Neuronal stem cell (in vitro differentiated cells): ENCODE data around the gene TOP1.

Experiments used
- DNase-seq: peaks from one replicate; pipeline ENCODE4 v3.0.0-alpha.2; 2013; ENCODE audit warnings: low spot score
- H2AFZ ChIP-seq: one replicate; pipeline ENCODE4 v1.6.1; 2013; ENCODE audit warnings: mild to moderate bottlenecking, low read length, inconsistent platforms
- H2AK5ac ChIP-seq: 2 replicates; pipeline ENCODE4 v1.6.1; 2013; ENCODE audit warnings: low read depth, mild to moderate bottlenecking, inconsistent platforms, low read length, moderate library complexity, mixed read lengths
- H2BK120ac ChIP-seq: 2 replicates; pipeline ENCODE4 v1.6.1; 2013; ENCODE audit warnings: low read depth, mild to moderate bottlenecking, inconsistent platforms, low read length, moderate library complexity, mixed read lengths
- H2BK12ac ChIP-seq: one replicate; pipeline ENCODE4 v1.6.1; 2013; ENCODE audit warnings: low read length, inconsistent platforms
- H2BK15ac ChIP-seq: 2 replicates; pipeline ENCODE4 v1.6.1; 2013; ENCODE audit warnings: mild to moderate bottlenecking, low read length, inconsistent platforms, mixed read lengths
- H2BK5ac ChIP-seq: one replicate; pipeline ENCODE4 v1.6.1; 2013; ENCODE audit warnings: inconsistent platforms, mild to moderate bottlenecking, low read length, moderate library complexity
- H3K14ac ChIP-seq: one replicate; pipeline ENCODE4 v1.6.1; 2013; ENCODE audit warnings: low read length, inconsistent platforms
- H3K18ac ChIP-seq: 2 replicates; pipeline ENCODE4 v1.6.1; 2013; ENCODE audit warnings: low read length, inconsistent platforms
- H3K23ac ChIP-seq: 2 replicates; pipeline ENCODE4 v1.6.1; 2013; ENCODE audit warnings: low read depth, mild to moderate bottlenecking, mixed read lengths, low read length, inconsistent platforms; ENCODE audit not compliant: poor library complexity
- H3K27ac ChIP-seq: replicated peaks from 3 replicates; pipeline ENCODE4 v1.5.1; 2013; ENCODE audit warnings: low read length, inconsistent platforms
- H3K27me3 ChIP-seq, 3 experiments: 2 replicates each; pipeline ENCODE4 v1.6.1; 2013; ENCODE audit warnings: low read length in 3 of 3, mild to moderate bottlenecking in 2 of 3, inconsistent platforms in 1 of 3, low read depth in 1 of 3, mixed read lengths in 1 of 3, moderate library complexity in 1 of 3; ENCODE audit not compliant: control insufficient read depth in 3 of 3, insufficient read depth in 3 of 3
- H3K36me3 ChIP-seq, 2 donors: replicated peaks in 1 of 2; 2 replicates each; pipeline ENCODE4 v1.6.1; 2013; ENCODE audit warnings: low read length in 2 of 2; ENCODE audit not compliant: control insufficient read depth in 2 of 2, insufficient read depth in 2 of 2
- H3K4ac ChIP-seq: 2 replicates; pipeline ENCODE4 v1.6.1; 2013; ENCODE audit warnings: inconsistent platforms, mild to moderate bottlenecking, low read length, moderate library complexity
- H3K4me1 ChIP-seq, 2 donors: 1 replicate in 1 of 2; 2 replicates in 1 of 2; pipeline ENCODE4 v1.6.1; 2013; ENCODE audit warnings: low read length in 2 of 2, low read depth in 1 of 2; ENCODE audit not compliant: control insufficient read depth in 2 of 2, insufficient read depth in 1 of 2
- H3K4me2 ChIP-seq: one replicate; pipeline ENCODE4 v1.6.1; 2013; ENCODE audit warnings: mild to moderate bottlenecking, low read length, inconsistent platforms; ENCODE audit not compliant: insufficient read depth, poor library complexity, severe bottlenecking
- H3K4me3 ChIP-seq, 2 donors: 2 replicates each; pipeline ENCODE4 v1.5.1; 2013; ENCODE audit warnings: low read length in 2 of 2, mild to moderate bottlenecking in 2 of 2, inconsistent platforms in 1 of 2, moderate library complexity in 1 of 2
- H3K79me1 ChIP-seq: one replicate; pipeline ENCODE4 v1.6.1; 2013; ENCODE audit warnings: low read depth, mild to moderate bottlenecking, inconsistent platforms, low read length, moderate library complexity
- H3K9ac ChIP-seq: one replicate; pipeline ENCODE4 v1.6.1; 2013; ENCODE audit warnings: mild to moderate bottlenecking, low read depth, low read length, inconsistent platforms; ENCODE audit not compliant: poor library complexity
- H3K9me3 ChIP-seq, 2 donors: replicated peaks in 1 of 2; 2 replicates each; pipeline versions ENCODE3 to v1.6.1; 2013; ENCODE audit warnings: low read length in 2 of 2, mild to moderate bottlenecking in 2 of 2, inconsistent platforms in 1 of 2, low read depth in 1 of 2, mixed read lengths in 1 of 2, moderate library complexity in 1 of 2; ENCODE audit not compliant: control insufficient read depth in 2 of 2, insufficient read depth in 1 of 2
- H4K8ac ChIP-seq: one replicate; pipeline ENCODE4 v1.6.1; 2013; ENCODE audit warnings: low read depth, mild to moderate bottlenecking, inconsistent platforms, low read length, moderate library complexity
- H4K91ac ChIP-seq: one replicate; pipeline ENCODE4 v1.6.1; 2013; ENCODE audit warnings: low read length, low read depth, mild to moderate bottlenecking, inconsistent platforms; ENCODE audit not compliant: poor library complexity
- WGBS, 2 donors: extraction: QIAGEN DNeasy Blood & Tissue Kit; methylation state at CpG; one replicate each; pipeline ENCODE4 v1.1.7; 2013; ENCODE audit warnings: missing lambda C conversion rate in 2 of 2, mixed read lengths in 1 of 2; ENCODE audit not compliant: insufficient read length in 2 of 2, insufficient replicate concordance in 1 of 2; ENCODE audit errors: extremely low coverage in 2 of 2; 5-methylcytosine and 5-hydroxymethylcytosine counted together

TOP1 gene

DNA sequence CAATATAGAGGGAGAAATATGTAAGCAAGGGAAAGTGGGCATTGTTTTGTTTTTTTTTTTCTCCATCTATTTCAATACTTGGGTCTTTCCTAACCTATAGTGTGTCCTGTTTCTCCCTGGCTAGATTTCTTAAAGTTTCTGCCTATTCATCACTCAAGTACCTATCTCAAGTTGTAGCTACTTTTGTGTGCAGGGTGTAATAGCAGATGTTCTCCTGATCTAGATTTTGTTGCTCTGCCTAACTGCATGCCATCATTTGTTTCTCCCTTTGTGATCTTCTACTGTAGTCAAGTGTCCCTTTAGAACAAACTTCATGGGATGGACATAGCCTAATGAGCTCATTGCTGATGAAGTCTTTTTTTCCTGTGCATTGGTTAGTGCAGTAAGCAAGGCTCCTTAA, 45.8 kb downstream of the TOP1 start:
- H3K23ac ChIP-seq: no peak overlapping the region
- H3K4me1 ChIP-seq: peaks cover 0 to 2% of the 10 kb centered on the region in 2 donors
- no peak overlapping the region for H2BK120ac ChIP-seq
- H3K79me1 ChIP-seq: no peaks in the 10 kb centered on the region
- H3K9me3 ChIP-seq: no peaks in the 10 kb centered on the region
- peaks cover 0 to 82% of the 10 kb centered on the region in 2 donors for H3K36me3 ChIP-seq
- H3K9ac ChIP-seq: no peak overlapping the region
- DNase-seq: no peak
- H2BK15ac ChIP-seq: no peak overlapping the region
- H2AFZ ChIP-seq: no peak overlapping the region
- no peak overlapping the region for H4K8ac ChIP-seq
- no peak overlapping the region for H2BK12ac ChIP-seq
- no peak overlapping the region for H4K91ac ChIP-seq
- H3K14ac ChIP-seq: no peak overlapping the region
- no peak overlapping the region for H3K4me2 ChIP-seq
- H3K18ac ChIP-seq: no peak overlapping the region
- no peak overlapping the region for H2AK5ac ChIP-seq
- no peaks in the 10 kb centered on the region for H3K27me3 ChIP-seq
- H3K27ac ChIP-seq: no peak overlapping the region
- no peak overlapping the region for H3K4me3 ChIP-seq
- no peak overlapping the region for H3K4ac ChIP-seq
- no peak overlapping the region for H2BK5ac ChIP-seq

DNA sequence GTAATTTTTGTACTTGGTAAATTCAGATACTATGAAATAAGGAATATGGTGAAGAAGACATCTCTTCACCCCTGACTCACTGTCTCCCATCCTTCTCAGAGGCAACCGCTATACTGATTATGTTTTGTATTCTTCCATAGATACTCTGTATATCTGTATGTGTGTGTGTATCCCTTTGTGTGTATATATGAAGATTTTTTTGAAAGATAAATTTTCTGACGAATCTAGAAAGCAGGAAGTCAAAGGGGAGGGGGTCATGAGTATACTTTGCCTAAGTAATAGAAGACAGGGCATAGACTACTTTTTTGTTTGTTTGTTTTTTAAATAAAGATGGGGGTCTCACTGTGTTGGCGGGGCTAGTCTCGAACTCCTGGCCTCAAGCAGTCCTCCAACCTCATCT, 48.2 kb downstream of the TOP1 start:
- no peak overlapping the region for H4K91ac ChIP-seq
- H3K4me2 ChIP-seq: no peak overlapping the region
- H3K79me1 ChIP-seq: no peaks in the 10 kb centered on the region
- no peak overlapping the region for H2AK5ac ChIP-seq
- no peak overlapping the region for H3K4ac ChIP-seq
- H3K4me3 ChIP-seq: no peak overlapping the region
- H2BK5ac ChIP-seq: no peak overlapping the region
- peaks cover 0 to 93% of the 10 kb centered on the region in 2 donors for H3K36me3 ChIP-seq
- no peak for DNase-seq
- peaks cover 0 to 5% of the 10 kb centered on the region in 2 donors for H3K4me1 ChIP-seq
- H3K23ac ChIP-seq: no peak overlapping the region
- no peaks in the 10 kb centered on the region for H3K9me3 ChIP-seq
- no peak overlapping the region for H3K27ac ChIP-seq
- H2BK15ac ChIP-seq: no peak overlapping the region
- no peak overlapping the region for H3K14ac ChIP-seq
- no CpG with 5 or more reads among the region's 4 CpGs for WGBS, 2 donors
- H4K8ac ChIP-seq: no peak overlapping the region
- no peaks in the 10 kb centered on the region for H3K27me3 ChIP-seq
- H2BK120ac ChIP-seq: no peak overlapping the region
- H2BK12ac ChIP-seq: no peak overlapping the region
- no peak overlapping the region for H3K18ac ChIP-seq
- no peak overlapping the region for H2AFZ ChIP-seq
- no peak overlapping the region for H3K9ac ChIP-seq

DNA sequence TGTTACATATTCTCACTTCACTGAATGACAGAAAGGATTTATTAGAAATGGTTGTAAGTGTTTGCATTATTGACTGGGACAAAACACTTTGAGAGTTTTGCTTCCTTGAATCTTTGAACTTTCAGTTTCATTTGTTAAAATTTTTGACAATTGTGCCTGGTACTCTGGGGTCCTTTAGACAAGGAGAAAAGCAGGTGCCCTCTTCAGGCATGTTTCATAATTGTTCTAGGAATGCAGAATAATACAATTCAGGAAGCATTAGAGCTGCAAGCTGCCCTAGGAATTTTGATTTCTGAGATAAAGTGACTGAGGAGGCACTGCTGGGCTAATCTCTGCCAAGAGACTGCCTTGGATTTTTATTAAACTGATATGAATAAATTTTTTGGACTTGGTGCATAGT, 49.7 kb downstream of the TOP1 start:
- H3K9ac ChIP-seq: no peak overlapping the region
- no peak overlapping the region for H3K18ac ChIP-seq
- no peak overlapping the region for H2BK12ac ChIP-seq
- H3K4me3 ChIP-seq: no peak overlapping the region
- no peak overlapping the region for H4K8ac ChIP-seq
- peaks cover 0 to 3% of the 10 kb centered on the region in 2 donors for H3K4me1 ChIP-seq
- no peak overlapping the region for H2BK15ac ChIP-seq
- H3K4me2 ChIP-seq: no peak overlapping the region
- H3K23ac ChIP-seq: no peak overlapping the region
- H3K4ac ChIP-seq: no peak overlapping the region
- H4K91ac ChIP-seq: no peak overlapping the region
- H3K79me1 ChIP-seq: no peaks in the 10 kb centered on the region
- H3K27me3 ChIP-seq: no peaks in the 10 kb centered on the region
- H3K36me3 ChIP-seq: peaks cover 3 to 96% of the 10 kb centered on the region in 2 donors
- no peak for DNase-seq
- no peak overlapping the region for H3K14ac ChIP-seq
- no peaks in the 10 kb centered on the region for H3K9me3 ChIP-seq
- H2AK5ac ChIP-seq: no peak overlapping the region
- no peak overlapping the region for H3K27ac ChIP-seq
- H2BK5ac ChIP-seq: no peak overlapping the region
- H2AFZ ChIP-seq: no peak overlapping the region
- H2BK120ac ChIP-seq: no peak overlapping the region

DNA sequence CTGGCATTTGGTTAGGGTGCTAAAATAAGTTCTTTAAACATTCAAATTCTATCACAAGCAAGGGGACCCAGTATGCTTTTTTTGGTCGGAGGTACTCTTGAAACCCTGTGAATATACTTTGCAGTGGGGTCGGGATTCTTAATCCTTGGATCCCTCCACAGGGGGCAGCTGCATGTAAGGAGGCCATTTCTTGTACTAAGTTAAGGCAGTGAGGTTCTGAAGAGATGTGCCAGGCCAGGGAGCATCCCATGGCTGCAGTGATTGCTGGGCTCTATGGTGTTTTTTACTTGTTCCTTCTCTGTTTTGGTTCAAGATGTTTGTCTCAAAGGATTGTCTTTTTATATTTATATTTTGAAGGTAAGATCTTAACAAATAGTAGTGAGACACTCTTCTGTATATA, 50.4 kb downstream of the TOP1 start:
- Histone ChIP-seq H2AFZ (no peak overlapping the region), H3K23ac (no peak overlapping the region), H3K9me3 (no peaks in the 10 kb centered on the region), H3K18ac (no peak overlapping the region), H3K79me1 (no peaks in the 10 kb centered on the region), H3K4me1 (peaks cover 0 to 3% of the 10 kb centered on the region in 2 donors), H3K14ac (no peak overlapping the region), H4K91ac (no peak overlapping the region), H3K27me3 (no peaks in the 10 kb centered on the region), H2BK120ac (no peak overlapping the region), H3K4ac (no peak overlapping the region), H2BK12ac (no peak overlapping the region), H3K27ac (no peak overlapping the region), H2BK15ac (no peak overlapping the region), H3K9ac (no peak overlapping the region), H2BK5ac (no peak overlapping the region), H3K4me3 (no peak overlapping the region), H4K8ac (no peak overlapping the region), H3K4me2 (no peak overlapping the region), H2AK5ac (no peak overlapping the region), H3K36me3 (peaks cover 3 to 97% of the 10 kb centered on the region in 2 donors)
- no peak for DNase-seq
- WGBS, 2 donors: no CpG with 5 or more reads among the region's 2 CpGs
